ENCODE results near the gene FAXC. TPM values are rescaled to one million over a fixed set of nuclear protein-coding genes. Genes with fewer than 3 reads are reported as not detected.

FAXC gene
- polyA plus RNA-seq (2012; rRNA removed): 9.0 and 9.1 TPM in 2 replicates
- 11.4 and 13.3 TPM in 2 replicates for polyA plus RNA-seq (2012; cell fraction: cytosol; rRNA removed)
- polyA plus RNA-seq (2012; cell fraction: nucleus; rRNA removed): 10.9 and 11.5 TPM in 2 replicates

DNA sequence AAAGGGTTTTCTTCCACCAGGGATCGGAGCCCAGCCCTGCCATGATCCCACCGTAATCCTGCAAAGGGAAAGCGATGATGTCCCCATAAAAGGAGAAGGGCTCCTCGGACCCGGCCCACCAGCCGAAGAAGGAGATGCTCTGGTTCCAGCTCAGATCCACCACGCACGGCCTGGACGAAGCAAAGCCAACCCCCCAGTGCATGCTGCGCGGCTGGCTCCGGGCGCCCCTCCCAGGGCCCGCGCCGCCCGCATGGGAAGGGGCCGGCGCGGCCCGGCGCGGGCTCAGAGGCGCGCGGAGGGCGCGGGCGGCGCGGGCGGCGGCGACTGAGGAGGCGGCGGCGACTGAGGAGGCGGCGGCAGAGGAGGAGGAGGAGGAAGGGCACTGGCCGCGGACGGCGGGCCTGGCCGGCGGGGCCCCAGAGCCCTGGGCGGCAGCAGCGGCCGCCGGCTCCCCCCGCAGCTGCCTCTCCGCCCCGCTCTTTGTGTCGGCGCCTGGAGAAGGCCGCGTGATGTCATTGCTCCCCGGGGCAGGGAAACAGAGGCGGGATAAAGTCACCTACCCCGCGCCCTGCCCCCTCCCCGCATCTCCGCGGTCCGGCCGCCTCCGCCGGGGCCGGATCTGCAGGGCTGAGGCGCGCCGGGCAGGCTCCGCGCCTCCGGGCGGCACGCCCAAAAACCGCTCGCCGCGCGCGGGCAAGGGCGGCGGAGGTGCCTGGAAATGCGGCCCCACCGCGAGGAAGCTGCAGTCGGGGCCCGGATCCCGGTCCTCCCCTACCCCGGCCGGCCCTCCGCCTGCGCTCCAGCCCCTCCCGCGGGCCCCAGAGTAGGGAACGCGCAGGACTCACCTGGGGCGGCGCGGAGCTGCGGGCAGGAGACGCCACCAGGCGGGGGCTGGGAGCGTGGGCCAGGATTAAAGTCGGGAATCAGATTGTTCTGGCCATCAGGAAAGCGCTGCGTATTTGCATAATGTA lies at the start of gene FAXC:
FAXC (minus strand) TSS at position 504 of the 971 bp plus-strand sequence; CDS start at position 202, 302 bp downstream.
- H3K36me3 ChIP-seq (replicated peaks in 1 of 2; ENCODE audit: control insufficient read depth in 1 of 2, insufficient read depth in 2 of 2, low read length in 1 of 2): no peaks in the 10 kb centered on the region
- peak within 1 kb of the TSS; percentile 79 to 89 for H3K4me3 ChIP-seq (ENCODE audit: low read depth in 2 of 2, low read length in 1 of 2)
- H3K27ac ChIP-seq (ENCODE audit: low read depth in 2 of 2, low read length in 1 of 2): peak within 1 kb of the TSS in 1 of 2 experiments; percentile 88; a peak in 2 of 4 replicates
- 2% methylated on average over 28 of the region's 108 CpGs for WGBS (ENCODE audit: low lambda C conversion rate)
- H3K4me2 ChIP-seq: peak within 1 kb of the TSS; percentile 81
- POLR2A ChIA-PET: interaction anchor here (0.5 to 2.4 kb wide), 5 partner anchors 19 to 219 kb away, joined by 3 to 15 read pairs (median 6); partner anchors contain the start of genes CCNC, COQ3 and PNISR
- no peaks in the 10 kb centered on the region for H3K9me3 ChIP-seq
- H2AFZ ChIP-seq (ENCODE audit: low read depth): peak within 1 kb of the TSS; percentile 90
- no peaks in the 10 kb centered on the region; the same call in 1 of the 2 replicates for H3K27me3 ChIP-seq (ENCODE audit: insufficient read depth)
- peak within 1 kb of the TSS; percentile 72 for H3K9ac ChIP-seq
- no peaks in the 10 kb centered on the region for H3K9me2 ChIP-seq
- no peaks in the 10 kb centered on the region for H4K20me1 ChIP-seq (ENCODE audit: insufficient read depth)
- TF ChIP-seq, protein P1, sequence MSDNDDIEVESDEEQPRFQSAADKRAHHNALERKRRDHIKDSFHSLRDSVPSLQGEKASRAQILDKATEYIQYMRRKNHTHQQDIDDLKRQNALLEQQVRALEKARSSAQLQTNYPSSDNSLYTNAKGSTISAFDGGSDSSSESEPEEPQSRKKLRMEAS (IDR thresholded peaks at IDR 0.05; ENCODE audit: low read depth): 0 out of 2 replicates have a peak, but pooled peaks have one; percentile 11
- TF ChIP-seq FOXJ3 (CRISPR knock-in tag; IDR thresholded peaks at IDR 0.05) (no peak), RAD21 (IDR thresholded peaks at IDR 0.05; ENCODE audit: low read length) (0 out of 2 replicates have a peak, but pooled peaks have one; percentile 22), JUND (IDR thresholded peaks at IDR 0.05) (no peak), TAF1 (IDR thresholded peaks at IDR 0.05; ENCODE audit: borderline replicate concordance, low read depth, low read length) (peak; percentile 4; the same call in 1 of the 2 replicates), CHD2 (IDR thresholded peaks at IDR 0.05; ENCODE audit: low read length, partially characterized antibody) (peak; percentile 42), MXI1 (IDR thresholded peaks at IDR 0.05; ENCODE audit: low read depth, low read length) (peak; percentile 13; the same call in 1 of the 2 replicates), EP300 (IDR thresholded peaks at IDR 0.05; ENCODE audit: borderline replicate concordance in 1 of 2, low read depth in 1 of 2, low read length in 1 of 2) (no peak), CTCF (IDR thresholded peaks at IDR 0.05) (peak; percentile 43), MEF2A (IDR thresholded peaks at IDR 0.05; ENCODE audit: borderline replicate concordance, low read depth) (no peak)
- H3K79me2 ChIP-seq (ENCODE audit: insufficient read depth): no peaks in the 10 kb centered on the region
- CTCF ChIA-PET: interaction anchor here (0.7 to 3.2 kb wide), 14 partner anchors 9 to 107 kb away, joined by 3 to 28 read pairs (median 4); partner anchors contain the start of gene PNISR
- peak; percentile 88 for DNase-seq
- H3F3A ChIP-seq (replicated peaks; ENCODE audit: insufficient read depth): peaks cover 7% of the 10 kb centered on the region
- peaks cover 0 to 7% of the 10 kb centered on the region in 2 experiments; a peak in 2 of 4 replicates for H3K4me1 ChIP-seq (ENCODE audit: control insufficient read depth in 1 of 2, insufficient read depth in 2 of 2, low read depth in 1 of 2, low read length in 1 of 2)

DNA sequence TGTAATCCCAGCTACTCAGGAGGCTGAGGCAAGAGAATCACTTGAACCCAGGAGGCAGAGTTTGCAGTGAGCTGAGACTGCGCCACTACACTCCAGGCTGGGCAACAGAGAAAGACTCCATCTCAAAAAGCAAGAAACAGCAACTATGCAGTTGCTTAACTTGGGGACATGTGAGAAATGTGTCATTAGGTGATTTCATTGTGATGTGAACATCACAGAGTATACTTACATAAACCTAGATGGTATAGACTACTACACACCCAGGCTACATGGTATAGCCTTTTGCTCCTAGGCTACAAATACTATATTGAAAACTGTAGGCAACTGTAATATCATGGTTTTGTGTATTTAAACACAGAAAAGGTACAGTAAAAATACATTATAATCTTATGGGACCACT lies 47.8 kb upstream of the FAXC start:
- WGBS (ENCODE audit: low lambda C conversion rate): 100% methylated on average over 1 of the region's 1 CpG
- no peak for DNase-seq
- no peak overlapping the region for H3K27ac ChIP-seq (ENCODE audit: low read depth in 2 of 2, low read length in 1 of 2)
- ChIA-PET POLR2A (no interaction called here), CTCF (interaction anchor here (1.2 to 2.9 kb wide), 4 partner anchors 27 to 67 kb away, joined by 3 to 12 read pairs (median 8); no protein-coding TSS in a partner anchor)
- H3F3A ChIP-seq (replicated peaks; ENCODE audit: insufficient read depth): peaks cover 34% of the 10 kb centered on the region
- no peaks in the 10 kb centered on the region for H4K20me1 ChIP-seq (ENCODE audit: insufficient read depth)
- H3K4me3 ChIP-seq (ENCODE audit: low read depth in 2 of 2, low read length in 1 of 2): no peak overlapping the region
- H2AFZ ChIP-seq (ENCODE audit: low read depth): no peak overlapping the region
- no peak overlapping the region for H3K9ac ChIP-seq
- no peaks in the 10 kb centered on the region for H3K9me2 ChIP-seq
- H3K4me2 ChIP-seq: no peak overlapping the region
- peaks cover 50 to 51% of the 10 kb centered on the region in 2 experiments for H3K36me3 ChIP-seq (replicated peaks in 1 of 2; ENCODE audit: control insufficient read depth in 1 of 2, insufficient read depth in 2 of 2, low read length in 1 of 2)
- H3K27me3 ChIP-seq (ENCODE audit: insufficient read depth): no peaks in the 10 kb centered on the region
- no peaks in the 10 kb centered on the region; the same call in 1 of the 2 replicates for H3K79me2 ChIP-seq (ENCODE audit: insufficient read depth)
- H3K4me1 ChIP-seq (ENCODE audit: control insufficient read depth in 1 of 2, insufficient read depth in 2 of 2, low read depth in 1 of 2, low read length in 1 of 2): no peaks in the 10 kb centered on the region; a peak in 2 of 4 replicates
- no peaks in the 10 kb centered on the region for H3K9me3 ChIP-seq
- TF ChIP-seq RAD21 (IDR thresholded peaks at IDR 0.05; ENCODE audit: low read length) (no peak), POLR2AphosphoS5 (IDR thresholded peaks at IDR 0.05; ENCODE audit: low read depth, low read length) (no peak), CTCF (IDR thresholded peaks at IDR 0.05) (no peak), EZH2phosphoT487 (IDR thresholded peaks at IDR 0.05; ENCODE audit: borderline replicate concordance, low read depth) (no peak), YY1 (IDR thresholded peaks at IDR 0.05; ENCODE audit: low read depth) (no peak), IRF3 (IDR thresholded peaks at IDR 0.05; ENCODE audit: low read depth, low read length) (no peak), TCF12 (IDR thresholded peaks at IDR 0.05) (no peak), SMC3 (IDR thresholded peaks at IDR 0.05; ENCODE audit: low read depth, low read length) (no peak), FOSL2 (IDR thresholded peaks at IDR 0.05; ENCODE audit: borderline replicate concordance, low read depth) (no peak), MEF2A (IDR thresholded peaks at IDR 0.05; ENCODE audit: borderline replicate concordance, low read depth) (no peak), EP300 (IDR thresholded peaks at IDR 0.05; ENCODE audit: borderline replicate concordance in 1 of 2, low read depth in 1 of 2, low read length in 1 of 2) (no peak)

All from SK-N-SH (cell line).